NB4 (cell line): Measurements from ENCODE around the gene MYL4.

Experiments used
- DNase-seq: peaks from one replicate; pipeline ENCODE4 v3.0.0; 2010; ENCODE audit warnings: low read depth
- H3K4me3 ChIP-seq: one replicate; pipeline ENCODE4 v1.5.1; 2011; ENCODE audit warnings: mild to moderate bottlenecking, low read depth, low read length, moderate library complexity
- CTCF ChIP-seq: IDR thresholded peaks from one replicate; pipeline ENCODE4 v1.5.1; 2012; ENCODE audit warnings: low read depth, low read length
- MAX ChIP-seq: IDR thresholded peaks from 2 replicates; pipeline ENCODE4 v1.6.1; 2011; ENCODE audit warnings: low read depth, low read length
- MYC ChIP-seq: IDR thresholded peaks from 2 replicates; pipeline ENCODE4 v1.6.1; 2011; ENCODE audit warnings: low read depth, low read length
- POLR2A ChIP-seq: IDR thresholded peaks from 2 replicates; pipeline ENCODE4 v1.6.1; 2011; ENCODE audit warnings: mild to moderate bottlenecking; ENCODE audit not compliant: insufficient read length; ENCODE audit errors: extremely low read depth

Gene MYL4

GRCh38 chr17:47246120-47246519 lies 37.0 kb downstream of the MYL4 start:
- DNase-seq: no peak
- TF ChIP-seq POLR2A (no peak), MYC (no peak), MAX (no peak), CTCF (no peak)

GRCh38 chr17:47250855-47251254 lies 41.7 kb downstream of the MYL4 start:
- DNase-seq: no peak
- TF ChIP-seq MYC (no peak), CTCF (no peak), MAX (no peak), POLR2A (no peak)
- no peak overlapping the region for H3K4me3 ChIP-seq

More at GRCh38 chr17:47246120-47246519, 37.0 kb downstream of the MYL4 start:
- H3K4me3 ChIP-seq: no peak overlapping the region

- no peak overlapping the region for H3K4me3 ChIP-seq
- no peak for DNase-seq
- no peak for TF ChIP-seq MYC
- no peak for TF ChIP-seq CTCF
- no peak for TF ChIP-seq POLR2A
- TF ChIP-seq MAX: no peak
These were observed 42.3 kb downstream of the MYL4 start for GRCh38 chr17:47251421-47251940.

GRCh38 chr17:47252209-47252608 lies 43.1 kb downstream of the MYL4 start:
- H3K4me3 ChIP-seq: no peak overlapping the region
- no peak for DNase-seq
- TF ChIP-seq MYC: no peak
- TF ChIP-seq POLR2A: no peak
- no peak for TF ChIP-seq MAX
- no peak for TF ChIP-seq CTCF

- DNase-seq: no peak
- TF ChIP-seq CTCF (no peak), MAX (no peak), MYC (no peak), POLR2A (no peak)
- H3K4me3 ChIP-seq: no peak overlapping the region
These were observed 43.8 kb downstream of the MYL4 start for GRCh38 chr17:47252766-47253512.
